ENCODE results near the gene DYNLT1.

GRCh38 chr6:158625881-158626305 is 18.6 kb downstream of the DYNLT1 start:
- no peak for TF ChIP-seq HDAC1 (CRISPR knock-in tag; IDR thresholded peaks at IDR 0.05)
- TF ChIP-seq FOXJ3 (CRISPR knock-in tag; IDR thresholded peaks at IDR 0.05; ENCODE audit: borderline replicate concordance) = no peak
- no peak for TF ChIP-seq YY1 (IDR thresholded peaks at IDR 0.05; ENCODE audit: insufficient read depth, insufficient replicate concordance, low read depth, low read length)
- no peak for TF ChIP-seq CTCF (CRISPR knock-in tag; IDR thresholded peaks at IDR 0.05)
- TF ChIP-seq FOSL1 (CRISPR knock-in tag; IDR thresholded peaks at IDR 0.05; ENCODE audit: borderline replicate concordance) = no peak
- TF ChIP-seq ATF7 (IDR thresholded peaks at IDR 0.05) = no peak
- TF ChIP-seq ATF7 (CRISPR knock-in tag; IDR thresholded peaks at IDR 0.05) = no peak
- TF ChIP-seq ZBED4 (CRISPR knock-in tag; IDR thresholded peaks at IDR 0.05; ENCODE audit: borderline replicate concordance) = no peak
- no peak for TF ChIP-seq POLR2AphosphoS5 (IDR thresholded peaks at IDR 0.05; ENCODE audit: low read depth, low read length)
- TF ChIP-seq ZNF138 (CRISPR knock-in tag; IDR thresholded peaks at IDR 0.05; ENCODE audit: low read depth) = no peak
- TF ChIP-seq ZNF639 (CRISPR knock-in tag; conservative IDR thresholded peaks at IDR 0.05) = no peak
- no peak for TF ChIP-seq THAP7 (CRISPR knock-in tag; IDR thresholded peaks at IDR 0.05)
- no peak for TF ChIP-seq JUN (CRISPR knock-in tag; IDR thresholded peaks at IDR 0.05)
